DOHH2 (cell line): ENCODE data around the gene MAP4K2.

Experiments used
- H3F3A ChIP-seq: fragments of 200-600 bp; sonication (generic), shearing (Covaris generic); 2 replicates; pipeline ENCODE4 v1.6.0; 2016; ENCODE audit warnings: antibody characterized with exemption, mild to moderate bottlenecking; ENCODE audit not compliant: control insufficient read depth, insufficient read depth
- H3K27ac ChIP-seq: fragments of 200-600 bp; sonication (generic); 2 replicates; pipeline ENCODE4 v1.5.1; 2014; ENCODE audit warnings: low read depth, mild to moderate bottlenecking, low read length, moderate library complexity
- H3K27me3 ChIP-seq: fragments of 200-600 bp; sonication (generic); 2 replicates; pipeline ENCODE4 v1.6.1; 2014; ENCODE audit warnings: mild to moderate bottlenecking, low read length, mixed read lengths; ENCODE audit not compliant: control insufficient read depth
- H3K36me3 ChIP-seq: fragments of 200-600 bp; sonication (generic); 2 replicates; pipeline ENCODE4 v1.6.1; 2014; ENCODE audit warnings: mild to moderate bottlenecking, low read length, moderate library complexity, mixed read lengths; ENCODE audit not compliant: control insufficient read depth
- H3K4me1 ChIP-seq: fragments of 200-600 bp; sonication (generic); 2 replicates; pipeline ENCODE4 v1.6.1; 2014; ENCODE audit warnings: mild to moderate bottlenecking, low read length, mixed read lengths; ENCODE audit not compliant: control insufficient read depth
- H3K4me2 ChIP-seq: fragments of 200-600 bp; sonication (generic); 2 replicates; pipeline ENCODE4 v1.6.0; 2014; ENCODE audit warnings: mild to moderate bottlenecking, low read length, moderate library complexity
- H3K4me3 ChIP-seq: fragments of 200-600 bp; sonication (generic); 2 replicates; pipeline ENCODE4 v1.5.1; 2014; ENCODE audit warnings: mild to moderate bottlenecking, low read length, mixed read lengths
- H3K79me2 ChIP-seq: fragments of 200-600 bp; sonication (generic); 2 replicates; pipeline ENCODE4 v1.6.1; 2014; ENCODE audit warnings: mild to moderate bottlenecking, low read length, mixed read lengths; ENCODE audit not compliant: control insufficient read depth
- H3K9me2 ChIP-seq: fragments of 200-600 bp; sonication (generic); replicated peaks from 2 replicates; pipeline ENCODE4 v1.6.1; 2014; ENCODE audit warnings: mild to moderate bottlenecking, low read length, mixed read lengths; ENCODE audit not compliant: control insufficient read depth
- H3K9me3 ChIP-seq: fragments of 200-600 bp; sonication (generic); 2 replicates; pipeline ENCODE4 v1.6.1; 2014; ENCODE audit warnings: antibody characterized with exemption, low read length, mixed read lengths; ENCODE audit not compliant: control insufficient read depth, insufficient read depth
- H4K20me1 ChIP-seq: fragments of 200-600 bp; sonication (generic); 2 replicates; pipeline ENCODE4 v1.6.0; 2014; ENCODE audit warnings: low read depth, mild to moderate bottlenecking, antibody characterized with exemption, low read length, moderate library complexity; ENCODE audit not compliant: control insufficient read depth, insufficient read depth
- CTCF ChIP-seq: fragments of 200-600 bp; sonication (generic); IDR thresholded peaks from one replicate; pipeline ENCODE4 v1.5.1; 2014; ENCODE audit warnings: antibody characterized with exemption, mild to moderate bottlenecking, low read depth, low read length; ENCODE audit not compliant: poor library complexity, severe bottlenecking
- EZH2phosphoT487 ChIP-seq: fragments of 200-600 bp; sonication (generic); IDR thresholded peaks from 2 replicates; pipeline ENCODE4 v1.6.1; 2017; ENCODE audit warnings: borderline replicate concordance, mild to moderate bottlenecking, antibody characterized with exemption, low read length, moderate library complexity, mixed read lengths

MAP4K2 gene

GRCh38 chr11:64771861-64772260 is 31.2 kb downstream of the MAP4K2 start:
- H3K36me3 ChIP-seq = peaks cover 100% of the 10 kb centered on the region
- peaks cover 87% of the 10 kb centered on the region for H3K4me1 ChIP-seq
- H3K27me3 ChIP-seq = no peaks in the 10 kb centered on the region
- peak overlapping the region; percentile 57 for H3K4me3 ChIP-seq
- H3K27ac ChIP-seq = peak overlapping the region; percentile 86
- peaks cover 98% of the 10 kb centered on the region for H3K79me2 ChIP-seq
- no peak for TF ChIP-seq EZH2phosphoT487
- no peak for TF ChIP-seq CTCF
- peaks cover 60% of the 10 kb centered on the region for H4K20me1 ChIP-seq
- H3K4me2 ChIP-seq = peak overlapping the region; percentile 85
- peaks cover 93% of the 10 kb centered on the region for H3F3A ChIP-seq
- H3K9me2 ChIP-seq = no peaks in the 10 kb centered on the region
- no peaks in the 10 kb centered on the region for H3K9me3 ChIP-seq

DNA sequence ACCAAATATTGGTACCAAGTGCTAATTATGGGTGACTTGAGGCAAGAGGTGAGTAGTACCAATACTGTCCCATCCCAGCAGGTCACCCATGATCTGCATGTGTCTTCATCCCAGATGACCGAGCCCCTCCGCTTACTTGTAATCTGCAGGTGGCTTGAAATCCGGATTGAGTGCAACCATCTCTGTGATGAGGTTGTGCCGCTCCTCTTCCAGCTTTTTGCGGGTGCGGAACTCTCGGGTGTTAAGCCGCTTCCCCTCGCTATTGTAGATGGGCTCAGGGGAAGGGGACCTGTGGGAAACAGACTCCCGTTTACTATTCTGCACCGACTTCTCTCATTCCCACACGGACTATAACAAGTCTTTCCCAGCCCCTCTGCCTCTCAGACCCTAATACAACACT is 32.9 kb downstream of the MAP4K2 start:
- Histone ChIP-seq H3F3A (peaks cover 78% of the 10 kb centered on the region), H3K4me2 (no peak overlapping the region), H3K4me3 (no peak overlapping the region), H3K9me3 (no peaks in the 10 kb centered on the region), H3K9me2 (no peaks in the 10 kb centered on the region), H4K20me1 (peaks cover 47% of the 10 kb centered on the region), H3K27me3 (no peaks in the 10 kb centered on the region), H3K4me1 (peaks cover 77% of the 10 kb centered on the region), H3K36me3 (peaks cover 99% of the 10 kb centered on the region), H3K79me2 (peaks cover 85% of the 10 kb centered on the region), H3K27ac (no peak overlapping the region)
- no peak for TF ChIP-seq EZH2phosphoT487
- TF ChIP-seq CTCF = no peak

DNA sequence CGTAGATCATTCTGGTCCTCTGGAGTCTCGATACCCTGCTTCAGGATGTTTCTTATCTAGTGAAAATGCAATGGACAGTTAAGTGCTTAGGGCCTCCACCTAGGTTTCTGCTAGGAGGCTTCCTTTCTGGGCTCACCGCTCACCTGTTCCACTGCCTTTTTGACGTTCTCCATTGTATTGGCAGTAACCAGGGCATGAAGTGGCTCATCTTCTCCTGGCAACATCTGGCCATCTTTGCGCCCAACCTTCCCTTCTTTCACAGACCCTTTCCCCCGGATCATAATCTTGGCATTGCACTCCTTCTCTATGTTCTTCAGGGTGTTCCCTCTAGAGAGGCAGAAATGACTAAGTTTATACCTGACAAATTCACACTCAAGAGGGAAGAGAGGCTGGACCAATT is 33.7 kb downstream of the MAP4K2 start:
- H3K9me3 ChIP-seq = no peaks in the 10 kb centered on the region
- H4K20me1 ChIP-seq = peaks cover 49% of the 10 kb centered on the region
- H3K4me2 ChIP-seq = no peak overlapping the region
- H3K27ac ChIP-seq = no peak overlapping the region
- H3F3A ChIP-seq = peaks cover 80% of the 10 kb centered on the region
- no peak overlapping the region for H3K4me3 ChIP-seq
- H3K79me2 ChIP-seq = peaks cover 79% of the 10 kb centered on the region
- TF ChIP-seq EZH2phosphoT487 = no peak
- TF ChIP-seq CTCF = no peak
- H3K36me3 ChIP-seq = peaks cover 99% of the 10 kb centered on the region
- no peaks in the 10 kb centered on the region for H3K9me2 ChIP-seq
- peaks cover 77% of the 10 kb centered on the region for H3K4me1 ChIP-seq
- H3K27me3 ChIP-seq = no peaks in the 10 kb centered on the region
